Thoracic aorta (tissue), 2 donors: Measurements from ENCODE around the gene TMEM183A. TPM values are rescaled to one million over a fixed set of nuclear protein-coding genes. Genes with fewer than 3 reads are reported as not detected.

ENCODE experiments used
- ATAC-seq: fragments of 150-250 bp; one replicate; pipeline ENCODE4 v1.8.0; 2017; ENCODE audit warnings: low read depth; ENCODE audit not compliant: insufficient number of reproducible peaks, low FRiP score
- DNase-seq: peaks from one replicate; pipeline ENCODE4 v3.0.0-alpha.2; 2020; ENCODE audit warnings: low spot score
- H3K27ac ChIP-seq, 2 donors: fragments of 200-600 bp; sonication (generic); 1 replicate in 1 of 2; 2 replicates in 1 of 2; pipeline ENCODE4 v1.5.1; 2016; ENCODE audit warnings: mild to moderate bottlenecking in 2 of 2, moderate library complexity in 2 of 2
- H3K27me3 ChIP-seq: fragments of 200-600 bp; sonication (generic); replicated peaks from 2 replicates; pipeline ENCODE4 v1.6.0; 2016; ENCODE audit warnings: mild to moderate bottlenecking; ENCODE audit not compliant: insufficient read depth
- H3K36me3 ChIP-seq: fragments of 200-600 bp; sonication (generic); one replicate; pipeline ENCODE4 v1.5.1; 2016
- H3K4me1 ChIP-seq, 2 donors: fragments of 200-600 bp; sonication (generic); 1 replicate in 1 of 2; 2 replicates in 1 of 2; pipeline versions ENCODE4 v1.5.1 to v1.6.0; 2016; ENCODE audit warnings: low read depth in 2 of 2, mild to moderate bottlenecking in 1 of 2; ENCODE audit not compliant: control insufficient read depth in 1 of 2
- H3K4me3 ChIP-seq: fragments of 200-600 bp; sonication (generic); 2 replicates; pipeline ENCODE4 v1.5.1; 2016; ENCODE audit warnings: mild to moderate bottlenecking
- H3K9me3 ChIP-seq: fragments of 200-600 bp; sonication (generic); 2 replicates; pipeline ENCODE4 v1.5.1; 2016
- CTCF ChIP-seq: fragments of 200-600 bp; sonication (generic); IDR thresholded peaks from one replicate; pipeline ENCODE4 v1.5.1; 2019; ENCODE audit warnings: antibody characterized with exemption
- total RNA-seq, 2 donors: library from RNA; depleted of rRNA; stranded (reverse); fragments of >200 nt; gene quantifications; one replicate each; pipeline versions ENCODE4 v1.1.0 to v1.2.3, GENCODE V29; 2016

Gene TMEM183A
- total RNA-seq, 2 donors from 2014 or later: 54.3 to 72.6 TPM

DNA sequence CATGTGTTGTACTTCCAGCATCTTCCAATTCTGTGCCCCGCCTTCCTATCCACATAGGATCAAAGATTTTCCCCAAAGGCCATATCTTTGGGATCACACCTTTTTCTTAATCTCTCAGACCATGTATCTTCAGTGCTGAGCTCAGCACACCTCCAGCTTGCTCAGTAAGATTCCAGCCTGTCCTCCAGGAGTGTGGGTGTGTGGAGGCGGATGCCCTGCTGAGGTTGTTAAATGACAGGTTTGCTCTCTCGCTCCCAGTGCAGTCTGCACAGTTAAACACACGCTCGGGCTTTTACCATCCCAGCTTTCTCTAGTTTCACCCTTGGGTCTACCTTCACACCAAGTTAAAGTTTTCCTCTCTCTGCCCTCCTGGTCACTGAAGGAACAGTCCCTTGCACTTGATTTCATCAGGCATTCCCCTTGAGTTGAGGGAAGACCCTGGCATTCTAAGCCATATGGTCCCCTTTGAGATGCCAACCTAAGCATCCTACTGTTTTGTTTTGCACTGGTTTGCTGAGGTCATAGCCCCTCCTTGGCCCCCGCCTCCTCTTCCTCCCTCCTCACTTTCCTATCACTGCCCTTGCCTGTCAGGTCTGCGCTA, 64.9 kb downstream of the TMEM183A start:
- H3K27me3 ChIP-seq: no peaks in the 10 kb centered on the region
- peaks cover 4% of the 10 kb centered on the region for H3K36me3 ChIP-seq
- no peak overlapping the region for H3K27ac ChIP-seq
- TF ChIP-seq CTCF: no peak
- DNase-seq (no peak), ATAC-seq (no peak)
- peaks cover 12 to 27% of the 10 kb centered on the region in 2 donors for H3K4me1 ChIP-seq
- no peak overlapping the region for H3K4me3 ChIP-seq
- no peaks in the 10 kb centered on the region for H3K9me3 ChIP-seq

DNA sequence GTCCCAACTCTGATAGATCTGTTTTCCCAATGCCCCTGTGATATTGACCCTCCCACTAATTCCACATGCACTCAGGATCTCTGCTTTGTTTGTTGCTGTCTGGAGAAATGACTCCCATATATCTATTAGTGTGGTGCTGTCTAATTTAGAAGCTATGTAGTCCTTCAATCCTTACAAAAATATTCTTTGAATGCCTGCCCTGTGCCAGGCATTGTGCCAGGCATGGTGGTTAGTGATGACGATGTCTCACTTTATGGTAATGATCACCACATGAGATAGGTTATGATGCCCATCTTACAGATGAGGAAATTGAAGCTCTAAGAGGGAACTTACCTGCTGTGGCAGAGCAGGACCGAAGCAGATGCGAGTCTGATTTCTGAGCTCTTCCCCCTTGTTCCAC, 65.7 kb downstream of the TMEM183A start:
- no peak overlapping the region for H3K27ac ChIP-seq
- peaks cover 4% of the 10 kb centered on the region for H3K36me3 ChIP-seq
- H3K4me1 ChIP-seq: peaks cover 12 to 23% of the 10 kb centered on the region in 2 donors
- no peak for ATAC-seq
- no peak for TF ChIP-seq CTCF
- no peaks in the 10 kb centered on the region for H3K9me3 ChIP-seq
- no peak overlapping the region for H3K4me3 ChIP-seq
- no peak for DNase-seq
- no peaks in the 10 kb centered on the region for H3K27me3 ChIP-seq

- peaks cover 9 to 17% of the 10 kb centered on the region in 2 donors for H3K4me1 ChIP-seq
- no peak for TF ChIP-seq CTCF
- no peak for ATAC-seq
Observed at GRCh38 chr1:203073469-203073868, 66.3 kb downstream of the TMEM183A start.

More at GRCh38 chr1:203073469-203073868, 66.3 kb downstream of the TMEM183A start:
- DNase-seq: no peak
- Histone ChIP-seq H3K36me3 (peaks cover 4% of the 10 kb centered on the region), H3K4me3 (no peak overlapping the region), H3K27ac (no peak overlapping the region), H3K9me3 (no peaks in the 10 kb centered on the region), H3K27me3 (no peaks in the 10 kb centered on the region)

Other genes with a start within 250 kb of the TMEM183A start
- gene KDM5B, start 199.0 kb upstream of the TMEM183A start, total RNA-seq: 10 to 100 TPM; 32.0 to 42.0 TPM
- not detected for gene PCAT6, start 196.4 kb upstream of the TMEM183A start, total RNA-seq
- 1 to 10 TPM; 5.0 to 6.0 TPM for gene RABIF, start 118.2 kb upstream of the TMEM183A start, total RNA-seq
- 10 to 100 TPM; 12.6 to 18.5 TPM for gene KLHL12, start 80.1 kb upstream of the TMEM183A start, total RNA-seq
- 10 to 100 TPM; 91.8 to 98.6 TPM for gene ADIPOR1, start 49.1 kb upstream of the TMEM183A start, total RNA-seq
- 10 to 100 TPM; 41.6 to 61.9 TPM for gene CYB5R1, start 40.1 kb upstream of the TMEM183A start, total RNA-seq
- gene PPFIA4, start 19.1 kb downstream of the TMEM183A start, total RNA-seq: 10 to 100 TPM; 13.5 to 16.5 TPM
- not detected for gene MYOG, start 78.6 kb downstream of the TMEM183A start, total RNA-seq
- not detected for gene ADORA1, start 120.4 kb downstream of the TMEM183A start, total RNA-seq
- not detected for gene MYBPH, start 168.5 kb downstream of the TMEM183A start, total RNA-seq
- 1 to 10 TPM in 1 of 2 donors, under 1 TPM in 1; 0.68 to 5.0 TPM for gene CHI3L1, start 179.3 kb downstream of the TMEM183A start, total RNA-seq
- under 1 TPM; 0.14 to 0.41 TPM for gene CHIT1, start 222.3 kb downstream of the TMEM183A start, total RNA-seq